NCI-H187 treated with DMSO at 0.1 percent for 48 hours (cell line): ENCODE data around the gene MYO5C.
"Not testable (repeated sequence)": the region's sequence is repeated elsewhere in the genome, so short reads cannot be mapped to it uniquely, and the experiment has no call there.

Experiments
- DNase-seq: peaks from one replicate; lab custom pipeline; 2025; lab: John Stamatoyannopoulos, UW

Gene MYO5C

DNA sequence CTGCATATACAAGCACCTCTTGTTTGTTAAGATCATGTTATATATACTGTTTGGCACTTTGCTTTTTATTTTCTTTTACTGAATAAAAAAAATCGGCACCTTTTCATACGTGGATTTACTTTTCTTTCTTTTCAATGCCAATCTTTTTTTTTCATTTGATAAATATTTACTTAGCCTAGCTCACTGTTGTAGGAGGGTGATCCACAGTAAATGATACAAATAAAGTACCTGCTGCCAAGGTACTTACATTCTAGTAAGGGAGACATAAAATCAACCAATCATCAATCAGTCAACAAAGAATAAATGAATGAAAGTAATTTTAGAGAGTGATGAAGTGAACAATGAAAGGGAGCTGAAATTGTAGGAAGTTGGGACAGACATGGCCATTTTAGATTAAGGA lies 122.7 kb downstream of the MYO5C start:
- DNase-seq = no peak

DNA sequence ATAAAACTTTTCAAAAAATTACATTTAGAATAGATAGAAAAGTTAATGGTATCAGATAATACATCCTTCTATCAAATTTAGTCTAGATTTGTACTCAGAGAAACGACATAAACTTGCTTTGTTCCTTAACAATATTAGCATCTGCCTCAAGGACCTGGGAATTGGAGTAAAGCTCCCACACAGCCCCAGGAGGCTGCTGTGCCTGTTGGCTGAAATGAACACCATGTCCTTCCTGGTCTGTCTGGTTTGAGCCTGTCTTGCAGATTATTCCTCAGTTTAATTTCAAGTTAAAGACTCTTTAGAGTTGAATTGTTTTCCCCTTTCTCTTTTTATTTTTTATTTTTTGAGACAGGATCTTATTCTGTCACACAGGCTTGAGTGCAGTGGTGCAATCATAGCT lies 123.8 kb downstream of the MYO5C start:
- no peak for DNase-seq

DNA sequence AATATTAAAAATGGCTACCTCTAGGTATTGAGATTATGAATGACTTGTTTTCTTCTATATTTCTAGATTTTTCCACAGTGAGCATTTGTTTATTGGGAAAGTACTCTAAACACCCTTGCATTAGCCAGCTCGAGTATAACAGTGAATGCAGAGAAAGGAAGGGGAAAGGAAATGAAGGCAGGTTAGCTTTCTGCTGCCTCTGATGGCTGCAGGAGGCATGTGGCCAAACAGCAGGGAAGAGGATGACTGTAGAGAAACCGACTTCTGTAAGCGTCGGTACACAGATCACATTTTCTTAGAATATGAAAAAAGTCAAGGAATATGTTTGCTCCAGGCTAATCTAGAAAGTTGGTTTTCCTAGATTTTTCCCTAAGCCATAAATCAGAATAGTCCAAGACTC lies 124.2 kb downstream of the MYO5C start:
- DNase-seq = no peak

DNA sequence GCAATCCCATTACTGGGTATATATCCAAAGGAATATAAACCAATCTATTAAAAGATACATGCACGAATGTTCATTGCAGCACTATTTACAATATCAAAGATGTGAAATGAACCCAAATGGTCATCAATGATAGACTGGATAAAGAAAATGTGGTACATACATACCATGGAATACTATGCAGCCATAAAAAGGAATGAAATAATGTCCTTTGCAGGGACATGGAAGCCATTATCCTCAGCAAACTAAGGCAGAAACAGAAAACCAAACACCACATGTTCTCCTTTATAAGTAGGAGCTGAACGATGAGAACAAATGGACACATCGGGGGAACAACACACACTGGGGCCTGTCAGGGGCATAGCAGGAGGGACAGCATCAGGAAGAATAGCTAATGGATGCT lies 125.4 kb downstream of the MYO5C start:
- DNase-seq = not testable (repeated sequence)

DNA sequence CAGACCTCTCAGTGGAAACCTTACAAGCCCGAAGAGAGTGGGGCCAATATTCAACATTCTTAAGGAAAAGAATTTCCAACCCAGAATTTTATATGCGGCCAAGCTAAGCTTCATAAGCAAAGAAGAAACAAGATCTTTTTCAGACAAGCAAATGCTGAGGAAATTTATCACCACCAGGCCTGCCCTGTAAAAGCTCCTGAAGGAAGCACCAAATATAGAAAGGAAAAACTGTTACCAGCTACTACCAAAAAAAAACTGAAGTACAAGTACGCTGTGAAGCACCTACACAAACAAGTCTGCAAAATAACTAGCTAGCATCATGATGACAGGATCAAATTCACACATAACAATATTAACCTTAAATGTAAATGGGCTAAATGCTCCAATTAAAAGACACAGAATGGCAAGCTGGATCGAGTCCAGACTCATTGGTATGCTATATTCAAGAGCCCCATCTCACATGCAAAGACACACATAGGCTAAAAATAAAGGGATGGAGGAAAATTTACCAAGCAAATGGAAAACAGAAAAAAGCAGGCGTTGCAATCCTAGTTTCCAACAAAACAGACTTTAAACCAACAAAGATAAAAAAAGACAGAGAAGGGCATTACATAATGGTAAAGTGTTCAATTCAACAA lies 130.0 kb downstream of the MYO5C start:
- DNase-seq = not testable (repeated sequence)

DNA sequence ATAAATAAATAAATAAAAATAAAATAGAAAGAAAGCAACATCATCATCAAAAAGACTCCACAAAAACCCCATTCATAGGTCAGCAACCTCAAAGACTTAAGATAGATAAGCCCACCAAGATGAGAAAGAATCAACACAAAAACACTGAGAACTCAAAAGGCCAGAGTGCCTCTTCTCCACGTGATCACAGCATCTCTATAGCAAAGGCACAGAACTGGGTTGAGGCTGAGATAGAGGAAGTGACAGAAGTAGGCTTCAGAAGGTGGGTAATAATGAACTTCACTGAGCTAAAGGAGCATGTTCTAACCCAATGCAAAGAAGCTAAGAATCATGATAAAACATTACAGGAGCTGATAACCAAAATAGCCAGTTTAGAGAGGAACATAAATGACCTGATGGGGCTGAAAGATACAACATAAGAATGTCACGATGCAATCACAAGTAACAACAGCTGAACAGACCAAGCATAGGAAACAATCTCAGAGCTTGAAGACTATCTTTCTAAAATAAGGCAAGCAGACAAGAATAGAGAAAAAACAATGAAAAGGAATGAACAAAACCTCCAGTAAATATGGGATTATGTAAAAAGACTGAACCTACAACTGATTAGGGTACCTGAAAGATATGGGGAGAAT lies 130.9 kb downstream of the MYO5C start:
- DNase-seq = no peak

DNA sequence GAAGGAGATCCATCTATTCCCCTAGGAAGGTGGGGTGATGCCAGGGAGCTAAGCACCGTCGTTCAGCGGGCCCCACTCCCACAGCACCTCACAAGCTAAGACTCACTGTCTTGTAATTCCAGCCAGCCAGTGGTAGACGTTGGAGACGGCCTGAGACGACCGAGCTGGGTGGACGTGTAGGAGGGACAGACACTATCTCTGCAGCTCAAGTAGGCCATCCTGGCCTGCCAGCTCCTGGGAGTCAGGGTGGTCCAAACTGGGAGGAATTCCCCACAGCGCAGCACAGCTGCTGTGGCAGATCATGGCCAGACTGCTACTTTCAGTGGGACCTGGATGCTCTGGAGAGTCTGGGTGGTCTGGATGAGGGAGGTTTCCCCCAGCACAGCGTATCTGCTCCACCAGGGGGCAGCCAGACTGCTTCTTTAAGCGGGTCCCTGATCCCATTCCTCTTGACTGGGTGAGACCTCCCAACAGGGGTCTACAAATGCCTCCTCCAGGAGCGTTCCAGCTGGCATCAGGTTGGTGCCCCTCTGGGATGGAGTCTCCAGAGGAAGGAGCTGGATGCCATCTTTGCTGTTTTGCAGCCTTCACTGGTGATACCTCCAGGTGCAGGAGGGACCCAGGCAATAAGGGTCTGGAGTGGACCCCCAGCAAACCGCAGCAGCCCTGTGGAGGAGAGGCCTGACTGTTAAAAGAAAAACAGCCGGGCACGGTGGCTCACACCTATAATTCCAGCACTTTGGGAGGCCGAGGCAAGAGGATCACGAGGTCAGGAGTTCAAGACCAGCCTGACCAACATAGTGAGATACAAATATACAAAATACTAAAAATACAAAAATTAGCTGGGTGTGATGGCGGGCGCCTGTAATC lies 132.0 kb downstream of the MYO5C start:
- no peak for DNase-seq

DNA sequence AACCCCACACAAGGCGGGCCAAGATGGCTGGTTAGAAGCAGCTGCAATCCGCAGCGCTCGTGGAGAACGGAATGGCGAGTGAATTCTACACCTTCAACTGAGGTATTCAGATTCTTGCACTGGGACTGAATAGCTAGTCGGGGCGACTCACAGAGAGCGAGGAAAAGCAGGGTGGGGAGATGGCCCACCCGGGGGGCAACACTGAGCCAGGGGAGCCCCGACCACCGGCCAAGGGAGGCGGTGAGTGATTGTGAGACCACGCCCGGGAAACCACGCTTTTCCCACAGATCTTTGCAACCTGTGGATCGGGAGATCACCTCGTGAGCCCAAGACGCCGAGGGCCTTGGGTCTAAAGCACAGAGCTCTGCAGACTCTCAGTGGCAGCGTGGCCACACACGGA lies 132.7 kb downstream of the MYO5C start:
- no peak for DNase-seq

DNA sequence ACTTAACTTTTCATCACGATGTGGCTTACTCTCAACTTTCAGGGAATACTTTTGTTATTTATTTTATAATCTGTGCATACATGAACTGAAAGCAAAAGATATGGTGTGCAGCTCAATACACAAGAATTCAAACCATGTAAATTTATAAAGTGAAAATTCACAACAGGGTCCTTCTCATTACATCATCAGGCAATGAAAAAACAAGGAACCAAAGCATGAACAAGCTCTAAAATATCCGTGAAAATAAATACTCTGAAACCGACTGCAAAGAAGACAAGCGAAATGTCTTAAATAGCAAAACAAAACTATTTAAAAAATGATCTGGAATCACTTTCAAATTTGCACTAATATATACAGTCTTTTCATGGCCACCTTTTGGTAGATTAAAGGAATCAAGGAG lies 133.3 kb downstream of the MYO5C start:
- DNase-seq = no peak

DNA sequence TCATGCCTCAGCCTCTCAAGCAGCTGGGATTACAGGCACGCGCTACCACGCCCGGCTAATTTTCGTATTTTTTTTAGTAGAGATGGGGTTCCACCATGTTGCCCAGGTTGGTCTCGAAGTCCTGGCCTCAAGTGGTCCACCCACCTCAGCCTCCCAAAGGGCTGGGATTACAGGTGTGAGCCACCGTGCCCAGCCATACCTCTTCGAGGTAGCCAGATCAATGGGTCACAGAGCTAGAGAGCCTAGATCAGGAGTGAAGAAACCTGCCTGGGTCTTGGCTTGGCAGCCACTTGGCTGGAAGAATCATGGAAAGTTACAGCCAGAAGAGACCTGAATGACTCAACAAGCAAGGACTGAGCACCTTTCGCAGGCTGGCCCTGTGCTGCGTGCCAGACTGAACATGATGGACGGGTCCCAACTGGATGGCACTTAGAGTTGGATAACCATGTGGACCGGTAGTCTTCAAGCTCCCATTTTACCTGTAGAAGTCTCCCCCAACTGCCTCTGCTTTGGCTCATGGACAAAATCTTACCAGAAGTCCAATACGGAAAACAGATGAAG lies 134.1 kb downstream of the MYO5C start:
- no peak for DNase-seq

DNA sequence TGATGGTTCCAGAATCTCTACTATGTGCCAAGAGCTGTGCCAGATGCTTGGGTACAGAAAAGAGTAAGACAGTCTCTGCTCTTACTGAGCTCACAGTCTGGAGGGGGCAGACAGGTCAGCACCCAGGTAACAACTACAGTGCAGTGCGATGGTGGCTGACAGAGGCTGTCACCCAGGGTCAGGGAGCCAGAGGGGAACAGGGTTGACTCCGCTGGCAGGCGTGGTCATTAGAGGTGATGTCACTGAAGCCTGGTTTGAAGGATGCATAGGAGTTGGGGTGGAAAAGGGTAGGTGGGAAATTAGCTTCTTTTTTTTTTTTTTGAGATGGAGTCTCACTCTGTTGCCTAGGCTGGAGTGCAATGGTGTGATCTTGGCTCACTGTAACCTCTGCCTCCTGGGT lies 136.0 kb downstream of the MYO5C start:
- DNase-seq = no peak

DNA sequence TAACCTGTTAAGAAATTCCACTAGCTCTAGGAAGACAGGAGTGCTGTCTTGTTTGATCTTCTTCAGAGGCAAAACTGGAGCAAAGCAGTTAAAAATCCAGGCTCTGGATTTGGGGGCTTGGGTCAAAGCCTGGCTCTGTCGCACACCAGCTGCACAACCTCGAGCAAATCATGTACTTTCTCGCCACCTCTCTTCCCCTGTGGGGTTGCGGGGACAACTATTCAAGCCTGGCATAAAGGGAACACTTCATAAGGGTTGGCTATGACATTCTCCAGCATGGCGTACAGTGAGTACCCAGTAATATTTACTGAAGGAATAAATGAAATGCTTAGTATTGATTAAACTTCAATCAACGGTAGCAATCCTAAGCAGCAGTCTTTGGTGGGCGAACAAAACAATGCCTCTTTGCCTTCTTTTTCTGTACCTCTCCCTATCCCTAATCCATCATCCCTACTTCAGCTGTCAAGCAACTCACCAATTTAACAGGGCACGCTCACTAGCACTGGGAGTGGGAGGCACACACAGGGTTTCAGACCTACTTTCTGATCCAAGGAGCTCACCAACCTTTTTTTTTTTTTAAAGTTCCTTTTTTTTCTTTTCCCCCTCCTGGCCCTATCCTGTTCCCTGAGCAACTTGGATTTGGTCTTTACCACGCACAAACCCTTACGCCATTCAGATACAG lies 137.4 kb downstream of the MYO5C start:
- no peak for DNase-seq

DNA sequence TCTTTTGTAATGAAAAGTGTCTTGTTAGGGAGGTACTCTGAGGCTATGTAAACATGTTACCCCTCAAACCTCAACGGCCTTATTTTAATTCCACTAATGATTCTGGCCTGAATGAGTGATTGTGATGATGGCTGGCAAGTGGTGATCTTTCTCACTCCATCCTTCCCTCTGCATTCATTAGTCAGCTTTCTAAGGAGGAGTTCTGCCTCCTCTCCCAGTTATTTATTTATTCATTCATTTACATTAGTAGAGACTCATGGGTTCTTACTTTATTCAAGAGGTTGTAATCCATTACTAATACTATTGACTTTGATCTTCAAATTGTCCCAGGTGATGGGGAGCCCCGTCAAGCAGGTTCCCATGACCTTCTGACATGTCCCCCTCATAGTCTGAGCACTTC lies 139.7 kb downstream of the MYO5C start:
- no peak for DNase-seq

DNA sequence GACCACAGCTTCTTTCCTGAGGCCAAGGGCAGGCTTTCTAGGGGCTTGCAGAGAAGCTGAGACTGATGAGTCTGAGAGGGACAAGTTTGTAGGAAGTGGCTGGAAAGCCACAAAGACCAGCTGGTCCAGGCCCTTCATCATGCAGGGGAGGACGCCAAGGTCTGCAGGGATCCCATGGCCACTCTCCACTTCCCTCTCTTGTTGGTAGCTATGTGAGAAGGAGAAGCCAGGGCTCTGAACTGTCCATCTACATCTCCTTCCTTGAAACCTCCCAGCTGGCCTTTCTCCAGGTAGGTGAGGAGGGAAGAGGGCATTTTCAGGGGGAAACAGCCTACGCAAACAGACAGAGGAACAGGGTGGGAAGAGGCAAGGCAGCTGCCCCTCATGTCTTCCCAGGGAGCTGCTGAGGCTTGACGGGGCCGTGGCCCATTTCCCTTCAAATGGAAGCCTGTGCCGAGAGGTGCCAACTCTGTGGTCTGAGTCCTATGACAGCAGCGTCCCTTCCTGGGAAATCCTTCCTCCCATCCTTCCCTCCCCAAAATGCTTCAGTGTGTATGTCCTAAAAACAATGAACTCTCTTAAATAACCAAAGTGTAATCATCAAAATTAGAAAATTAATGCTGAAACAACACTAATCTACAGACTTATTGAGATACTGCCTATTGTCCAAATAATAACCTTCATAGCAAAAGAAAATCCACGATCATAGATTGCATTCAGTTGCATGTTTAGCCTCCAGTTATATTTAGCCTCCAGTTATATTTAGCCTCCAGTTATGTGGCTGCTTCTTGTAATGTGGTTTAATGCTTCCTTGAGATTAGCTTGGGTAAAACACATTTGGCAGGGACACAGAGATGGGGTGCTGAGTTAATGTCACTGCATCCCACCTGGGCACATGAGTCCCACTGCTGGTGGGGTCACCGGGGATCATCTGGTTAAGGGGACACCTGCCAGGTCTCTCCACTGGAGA lies 140.4 kb downstream of the MYO5C start:
- DNase-seq = no peak

DNA sequence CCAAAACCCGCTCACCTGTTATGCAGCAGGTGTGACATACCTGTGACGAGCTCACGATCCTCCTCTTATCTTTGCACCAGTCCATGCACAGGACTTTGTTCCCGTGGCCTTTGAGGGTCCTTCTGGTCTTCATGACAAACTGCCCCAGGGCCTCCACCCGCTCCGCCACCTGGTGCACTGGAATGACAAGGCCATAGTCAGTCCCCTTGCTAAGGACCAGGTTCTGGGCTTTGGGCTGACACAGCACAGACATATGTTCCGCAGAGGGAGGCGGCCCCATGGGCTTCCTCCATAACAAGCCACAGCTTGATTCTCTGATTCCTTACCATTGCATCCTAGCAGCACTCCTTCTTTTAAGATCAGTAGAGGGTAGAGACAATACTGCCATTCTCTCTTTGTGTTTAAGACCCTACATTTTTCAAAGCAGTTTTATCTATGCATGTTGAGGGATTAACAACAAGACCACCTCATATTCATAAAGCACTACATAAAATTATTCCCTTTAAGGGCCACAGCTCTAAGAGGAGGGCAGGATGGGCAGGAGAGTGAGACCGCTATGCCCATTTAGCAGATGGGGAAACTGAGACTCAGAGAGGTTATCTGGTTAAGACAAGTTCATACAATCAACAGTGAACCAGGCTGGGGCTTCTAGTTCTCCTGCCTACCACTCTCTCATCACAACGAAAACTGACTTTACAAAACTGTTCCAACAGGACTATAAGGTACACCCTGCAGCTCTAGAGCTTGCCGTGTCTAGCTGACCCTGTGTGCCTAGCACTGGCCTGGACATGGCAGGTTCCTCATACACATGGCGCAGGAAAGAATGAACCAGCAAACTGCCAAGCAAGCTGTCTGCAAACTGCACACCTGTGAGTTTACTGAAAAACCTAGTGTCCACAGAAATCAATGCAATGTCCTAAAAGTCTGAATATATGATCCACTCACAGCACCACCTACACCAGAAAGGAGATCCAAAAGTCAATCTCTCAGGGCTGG lies 141.4 kb downstream of the MYO5C start:
- DNase-seq = no peak

DNA sequence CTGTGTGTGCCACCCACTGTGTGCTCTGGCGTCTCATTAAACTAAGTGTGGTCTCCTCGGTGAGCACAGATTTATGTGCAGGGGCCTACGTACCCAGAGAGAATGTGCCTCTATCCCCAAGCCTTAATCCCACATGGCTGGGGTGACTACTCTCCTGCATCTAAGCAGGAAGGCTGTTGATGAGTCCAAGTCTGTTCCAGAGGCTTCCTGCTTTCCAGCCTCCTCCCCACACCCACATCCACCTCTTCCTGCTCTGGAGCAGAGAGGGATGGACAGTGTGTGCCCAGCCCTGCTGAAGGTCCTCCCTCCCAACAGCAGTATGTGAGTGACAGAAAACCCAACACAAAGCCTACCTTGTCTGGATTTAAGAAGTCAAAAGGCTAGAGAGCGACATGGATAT lies 144.3 kb downstream of the MYO5C start:
- no peak for DNase-seq

DNA sequence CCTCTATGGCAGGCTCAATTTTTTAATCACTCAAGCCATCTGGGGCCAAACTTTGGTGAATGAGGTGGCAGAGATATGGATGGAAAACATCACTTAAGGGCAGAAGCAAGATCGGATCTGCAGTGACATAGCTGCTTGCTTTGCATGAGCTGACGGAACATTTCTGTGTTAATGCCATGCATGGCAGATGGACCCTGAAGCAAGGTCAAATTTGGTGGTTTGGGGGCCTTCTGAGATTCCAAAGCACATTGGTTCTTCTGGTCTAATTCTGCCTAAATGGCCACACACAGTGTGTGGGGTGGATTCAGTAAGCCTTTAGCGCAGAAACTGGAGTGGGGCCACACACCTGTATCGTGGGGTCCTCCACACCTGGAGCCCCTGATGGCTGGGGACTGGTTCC lies 144.7 kb downstream of the MYO5C start:
- DNase-seq = no peak

DNA sequence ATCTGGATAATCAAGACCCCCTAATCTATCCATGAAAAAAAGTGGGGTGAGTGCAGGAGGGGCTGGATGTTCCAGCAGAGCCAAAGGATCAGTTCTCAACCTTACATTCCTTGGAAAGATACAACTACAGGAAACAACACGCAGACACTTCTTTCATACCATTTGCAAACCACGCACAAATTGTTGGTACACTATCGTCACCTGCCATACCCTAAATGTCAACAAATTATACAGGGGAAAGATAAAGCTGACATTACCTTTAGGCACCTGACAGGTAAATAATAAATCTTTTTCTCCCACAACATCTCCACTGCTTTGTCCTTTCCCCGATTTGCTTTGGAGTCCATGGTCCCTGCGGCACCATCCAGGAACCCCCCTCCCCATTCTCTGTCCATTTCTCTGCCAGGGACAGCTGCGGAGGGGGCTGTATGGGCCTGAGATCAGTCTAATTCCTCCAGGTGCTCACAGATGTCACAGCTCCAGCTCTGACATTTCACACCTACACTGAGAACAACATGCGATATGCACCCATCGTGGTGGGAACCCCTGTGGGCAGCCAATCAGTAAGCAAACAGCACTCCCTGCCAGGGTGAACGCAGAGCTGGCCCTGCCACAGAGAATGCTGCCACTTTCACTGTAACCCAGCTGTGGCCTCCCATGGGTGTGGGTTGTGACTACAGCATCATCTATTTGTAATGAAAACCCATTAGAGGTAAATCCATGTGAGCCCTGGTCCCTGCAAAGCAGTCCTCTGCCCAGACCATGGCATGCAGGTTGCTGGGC lies 145.4 kb downstream of the MYO5C start:
- no peak for DNase-seq

DNA sequence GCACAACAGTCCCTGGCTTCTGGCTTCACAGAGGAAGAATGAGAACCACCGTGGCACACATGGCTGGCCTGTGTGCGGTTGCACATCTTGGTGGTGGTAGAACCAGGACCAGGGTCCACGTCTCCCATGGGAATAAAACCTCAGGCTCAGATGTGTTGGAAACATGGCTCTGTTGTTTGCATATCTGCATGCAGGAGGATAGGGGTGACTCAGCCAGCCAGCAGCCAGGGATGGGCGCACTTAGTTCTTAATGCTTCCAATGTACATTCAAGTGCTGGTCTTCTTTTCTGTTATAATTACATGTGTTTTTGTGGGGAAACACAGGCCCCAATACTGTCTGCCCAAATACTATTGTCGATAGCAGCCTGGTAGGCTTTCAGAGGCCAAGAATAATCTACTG lies 147.2 kb downstream of the MYO5C start:
- DNase-seq = no peak
